Upper lobe of left lung (tissue), 6 donors: ENCODE measurements around the gene FAM234A. TPM values are rescaled to one million over a fixed set of nuclear protein-coding genes. Genes with fewer than 3 reads are reported as not detected.

Experiments
- ATAC-seq, 2 donors: fragments of 200-7000 bp; cut with Tn5 transposase; one replicate each; pipeline ENCODE4 v1.9.1; 2022; ENCODE audit warnings: mild to moderate bottlenecking in 2 of 2, moderate library complexity in 2 of 2; ENCODE audit not compliant: low FRiP score in 2 of 2
- DNase-seq, 2 donors: peaks; one replicate each; pipeline ENCODE4 v3.0.0-alpha.2; 2019 to 2020
- H3K27ac ChIP-seq, 4 donors: fragments of 200-600 bp; sonication (generic); one replicate each; pipeline ENCODE4 v1.5.1; 2016 to 2019
- H3K27me3 ChIP-seq, 4 donors: fragments of 200-600 bp; sonication (generic); one replicate each; pipeline ENCODE4 v1.5.1; 2017 to 2019
- H3K36me3 ChIP-seq, 4 donors: fragments of 200-600 bp; sonication (generic); one replicate each; pipeline ENCODE4 v1.5.1; 2016 to 2019
- H3K4me1 ChIP-seq, 4 donors: fragments of 200-600 bp; sonication (generic); one replicate each; pipeline ENCODE4 v1.5.1; 2018 to 2019
- H3K4me3 ChIP-seq, 4 donors: fragments of 200-600 bp; sonication (generic); one replicate each; pipeline ENCODE4 v1.5.1; 2017 to 2019; ENCODE audit warnings: mild to moderate bottlenecking in 2 of 4, moderate library complexity in 1 of 4
- H3K9me3 ChIP-seq, 4 donors: fragments of 200-600 bp; sonication (generic); one replicate each; pipeline ENCODE4 v1.5.1; 2018 to 2019
- CTCF ChIP-seq, 6 experiments: fragments of 450-650 bp in 4 of 6; fragments of 200-600 bp in 2 of 6; sonication (generic) in 2 of 6; IDR thresholded peaks; one replicate each; pipeline ENCODE4 v1.5.1; 2016 to 2019; ENCODE audit warnings: antibody characterized with exemption in 6 of 6
- EP300 ChIP-seq, 4 donors: sonication (generic); formaldehyde crosslinking; IDR thresholded peaks; one replicate each; pipeline ENCODE4 v1.5.1; 2017; ENCODE audit warnings: antibody characterized with exemption in 4 of 4, control low read depth in 2 of 4
- POLR2A ChIP-seq, 4 donors: fragments of 450-650 bp; IDR thresholded peaks; one replicate each; pipeline ENCODE4 v1.5.1; 2016 to 2017; ENCODE audit warnings: antibody characterized with exemption in 4 of 4, mild to moderate bottlenecking in 2 of 4
- POLR2AphosphoS5 ChIP-seq, 2 donors: sonication (generic); formaldehyde crosslinking; IDR thresholded peaks; one replicate each; pipeline ENCODE4 v1.5.1; 2017; ENCODE audit warnings: antibody characterized with exemption in 2 of 2
- WGBS, 2 donors: methylation state at CpG; one replicate each; pipeline ENCODE4 v1.1.5; 2017 to 2018; 5-methylcytosine and 5-hydroxymethylcytosine counted together
- total RNA-seq, 6 donors: library from RNA; depleted of rRNA in 4 of 6; stranded (reverse); fragments of >200 nt in 4 of 6; gene quantifications; one replicate each; pipeline versions ENCODE4 v1.1.0 to v1.2.1, GENCODE V29; 2016 to 2021
- donor health status: DM: no; HTN: no; CAD: no; lungs with moderate emphysema.
- donor health status: DM: no; HTN: yes; CAD: no; lungs with severe emphysema.

Gene FAM234A
- total RNA-seq, 6 donors from 2014 or later, result 55.4 to 92.7 (median 66.0) TPM

GRCh38 chr16:283033-283805 is 48.6 kb downstream of the FAM234A start, which contains the start of gene PDIA2:
PDIA2 (plus strand) TSS chr16:283164; CDS start chr16:283170, 6 bp downstream.
- DNase-seq, result peak in 1 of 2 donors; percentile 84
- Histone ChIP-seq H3K4me1 (peaks cover 6 to 24% (median 7%) of the 10 kb centered on the region in 4 donors), H3K4me3 (no peak within 1 kb of the TSS), H3K36me3 (peaks cover 0 to 19% (median 12%) of the 10 kb centered on the region in 4 donors), H3K27ac (no peak within 1 kb of the TSS), H3K9me3 (no peaks in the 10 kb centered on the region), H3K27me3 (peaks cover 2 to 29% (median 18%) of the 10 kb centered on the region in 4 donors)
- no peak for TF ChIP-seq POLR2A (IDR thresholded peaks at IDR 0.05)
- no peak for TF ChIP-seq POLR2AphosphoS5 (IDR thresholded peaks at IDR 0.05)
- no peak for TF ChIP-seq EP300 (IDR thresholded peaks at IDR 0.05)
- no peak for TF ChIP-seq CTCF (IDR thresholded peaks at IDR 0.05)
- no peak for ATAC-seq
- WGBS, 2 donors, result 54 to 76% methylated on average over 3 to 11 of the region's 25 CpGs

- no peak for TF ChIP-seq POLR2AphosphoS5 (IDR thresholded peaks at IDR 0.05)
- TF ChIP-seq POLR2A (IDR thresholded peaks at IDR 0.05), result no peak
- TF ChIP-seq CTCF (IDR thresholded peaks at IDR 0.05), result no peak
- no peak for TF ChIP-seq EP300 (IDR thresholded peaks at IDR 0.05)
- ATAC-seq (no peak), DNase-seq (peak in 1 of 2 donors; percentile 86)
- Histone ChIP-seq H3K27ac (no peak overlapping the region), H3K27me3 (peaks cover 2 to 26% (median 18%) of the 10 kb centered on the region in 4 donors), H3K36me3 (peaks cover 0 to 32% (median 24%) of the 10 kb centered on the region in 4 donors), H3K4me1 (peaks cover 6 to 20% (median 7%) of the 10 kb centered on the region in 4 donors), H3K9me3 (no peaks in the 10 kb centered on the region), H3K4me3 (no peak overlapping the region)
- WGBS, 2 donors, result 94 to 95% methylated on average over 14 to 49 of the region's 52 CpGs
Observed at GRCh38 chr16:284204-285120, 49.8 kb downstream of the FAM234A start.

- Histone ChIP-seq H3K27ac (no peak overlapping the region), H3K9me3 (no peaks in the 10 kb centered on the region), H3K36me3 (peaks cover 0 to 41% (median 33%) of the 10 kb centered on the region in 4 donors), H3K27me3 (peaks cover 2 to 21% (median 14%) of the 10 kb centered on the region in 4 donors), H3K4me1 (peaks cover 6 to 16% (median 7%) of the 10 kb centered on the region in 4 donors), H3K4me3 (no peak overlapping the region)
- ATAC-seq, result no peak
- WGBS, 2 donors, result 94 to 95% methylated on average over 18 to 27 of the region's 48 CpGs
- TF ChIP-seq POLR2A (IDR thresholded peaks at IDR 0.05) (no peak), CTCF (IDR thresholded peaks at IDR 0.05) (no peak), POLR2AphosphoS5 (IDR thresholded peaks at IDR 0.05) (no peak), EP300 (IDR thresholded peaks at IDR 0.05) (no peak)
- DNase-seq, result peak in 1 of 2 donors; percentile 75
Observed at GRCh38 chr16:285146-286055, 50.8 kb downstream of the FAM234A start.
